ENCODE data around the gene USP47.

Gene USP47

GRCh38 chr11:11967669-11968510, 126.1 kb downstream of the USP47 start:
- DNase-seq: no peak

GRCh38 chr11:11968511-11969280, 126.9 kb downstream of the USP47 start:
- DNase-seq: no peak

DNA sequence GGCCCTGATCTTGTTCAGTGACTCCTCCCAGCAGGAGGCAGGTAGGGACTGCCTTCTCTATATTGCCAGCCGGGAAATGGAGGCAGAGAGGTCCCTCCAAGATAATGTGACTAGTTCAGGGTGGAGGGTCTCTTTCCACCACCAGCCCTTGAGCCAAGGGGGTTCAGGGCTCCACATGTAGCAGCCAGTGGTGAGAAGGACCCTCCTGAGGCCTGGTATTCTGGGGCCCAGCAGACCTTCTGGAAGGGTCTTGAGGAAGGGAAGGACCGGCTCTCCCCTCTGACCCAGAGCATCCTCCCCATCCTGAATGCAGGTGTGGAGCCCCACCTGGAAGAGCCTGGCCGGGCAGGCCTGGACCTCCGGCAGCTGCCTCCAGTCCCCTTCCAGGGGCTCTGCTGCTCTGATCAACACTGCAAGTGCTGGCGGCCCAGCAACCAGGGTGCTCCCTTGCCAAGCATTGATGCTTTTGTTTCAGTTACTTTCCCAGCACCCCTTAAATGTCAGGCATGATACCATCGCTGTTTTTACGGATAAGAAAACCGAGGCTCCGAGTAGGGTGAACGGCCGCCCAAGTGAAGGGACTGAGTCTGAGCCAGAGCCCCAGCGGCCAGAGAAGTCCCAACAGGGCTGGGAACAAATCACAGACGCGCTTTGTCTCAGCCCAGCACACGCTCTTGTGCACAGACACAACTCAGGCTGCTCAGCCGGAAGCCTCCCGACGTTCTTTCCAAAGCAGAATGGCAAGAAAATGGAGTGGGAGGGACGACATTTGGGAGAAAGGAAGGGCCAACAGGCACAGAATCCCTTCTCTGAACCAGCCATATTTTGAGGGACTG, 127.8 kb downstream of the USP47 start:
- DNase-seq: peak; percentile 56 to 61

- no peak for DNase-seq
Observed at GRCh38 chr11:11970556-11970955, 128.8 kb downstream of the USP47 start.

- DNase-seq: no peak
Observed at GRCh38 chr11:11971906-11972547, 130.3 kb downstream of the USP47 start.

GRCh38 chr11:11972730-11973341, 131.1 kb downstream of the USP47 start:
- DNase-seq: no peak

DNA sequence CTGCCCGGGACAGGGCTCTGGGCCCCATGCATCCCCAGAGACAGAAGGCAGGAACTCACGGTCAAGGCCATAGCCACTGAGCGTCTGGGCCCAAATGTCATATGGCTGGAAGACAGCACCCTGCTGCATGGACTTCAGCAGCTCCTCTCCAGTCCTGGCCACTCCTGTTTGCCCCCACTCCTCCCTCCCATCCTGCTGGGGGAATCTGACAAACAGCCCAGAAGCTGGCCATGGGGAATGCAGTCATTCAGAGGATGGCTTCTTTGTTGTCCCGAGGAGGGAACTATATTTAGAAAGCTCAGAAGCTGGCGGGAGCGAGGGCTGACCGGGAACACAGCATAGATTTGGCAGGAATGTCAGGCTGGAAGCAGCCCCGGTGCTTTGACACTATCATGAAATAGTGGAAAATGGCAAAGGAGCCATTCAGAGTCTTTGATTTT, 131.6 kb downstream of the USP47 start:
- peak; percentile 82 to 89 for DNase-seq

DNA sequence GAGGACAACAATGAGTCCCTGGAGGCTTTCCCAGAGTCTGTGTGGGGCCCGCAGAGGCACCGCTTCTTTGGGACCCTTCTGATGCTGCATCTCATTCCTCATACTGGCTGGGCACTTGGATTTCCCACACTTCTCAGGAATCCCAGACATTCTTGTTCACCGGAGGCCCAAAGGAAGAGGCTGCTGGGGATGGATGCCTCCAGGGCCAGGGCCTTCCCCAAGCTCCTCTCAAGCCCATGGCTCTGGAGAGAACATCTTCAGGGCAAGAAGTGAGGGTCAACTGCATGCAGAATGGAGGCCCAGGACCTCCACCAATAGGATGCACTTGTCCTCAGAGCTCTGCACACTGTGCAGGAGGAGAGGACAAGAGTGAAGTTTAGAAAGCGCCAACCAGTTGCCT, 132.1 kb downstream of the USP47 start:
- no peak for DNase-seq

GRCh38 chr11:11975201-11976092, 133.7 kb downstream of the USP47 start:
- DNase-seq: no peak

- DNase-seq: peak in 1 of 2 donors; percentile 54
Observed at GRCh38 chr11:11976481-11977127, 134.8 kb downstream of the USP47 start.

- no peak for DNase-seq
Observed at GRCh38 chr11:11977206-11977938, 135.6 kb downstream of the USP47 start.

- no peak for DNase-seq
Observed at GRCh38 chr11:11978098-11978637, 136.4 kb downstream of the USP47 start.

GRCh38 chr11:11978792-11979487, 137.2 kb downstream of the USP47 start:
- DNase-seq: no peak

DNA sequence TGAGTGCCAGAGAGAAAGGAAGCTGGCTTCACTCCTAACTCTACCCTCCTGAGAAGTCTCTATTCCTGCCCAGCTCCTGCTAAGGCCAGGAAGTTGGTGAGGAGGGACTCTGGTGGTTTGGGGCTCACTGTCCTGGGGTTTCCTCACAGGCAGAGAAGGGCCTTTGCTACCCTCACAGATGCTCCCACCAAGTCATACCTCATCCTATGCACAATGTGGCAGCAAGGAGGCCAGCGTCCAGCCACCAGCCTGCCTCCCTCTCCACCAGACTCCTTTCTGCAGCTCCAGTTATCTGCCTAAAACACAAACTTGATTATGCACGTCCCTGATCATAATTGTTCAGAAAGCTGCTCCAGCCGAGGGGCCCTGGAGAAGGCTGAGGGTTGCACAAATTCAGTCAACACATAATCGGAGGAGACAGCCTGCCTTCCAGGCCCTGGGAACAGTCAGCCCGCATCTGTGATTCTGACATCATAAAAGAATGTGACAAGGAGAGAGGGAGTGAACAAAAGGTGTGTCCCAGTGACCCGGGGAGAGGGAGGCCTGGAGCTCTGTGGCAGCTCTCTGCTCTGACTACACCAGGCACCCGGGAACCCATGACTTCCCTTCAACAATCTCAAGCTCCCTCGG, 137.8 kb downstream of the USP47 start:
- no peak for DNase-seq

GRCh38 chr11:11980200-11980599, 138.4 kb downstream of the USP47 start:
- DNase-seq: no peak

DNA sequence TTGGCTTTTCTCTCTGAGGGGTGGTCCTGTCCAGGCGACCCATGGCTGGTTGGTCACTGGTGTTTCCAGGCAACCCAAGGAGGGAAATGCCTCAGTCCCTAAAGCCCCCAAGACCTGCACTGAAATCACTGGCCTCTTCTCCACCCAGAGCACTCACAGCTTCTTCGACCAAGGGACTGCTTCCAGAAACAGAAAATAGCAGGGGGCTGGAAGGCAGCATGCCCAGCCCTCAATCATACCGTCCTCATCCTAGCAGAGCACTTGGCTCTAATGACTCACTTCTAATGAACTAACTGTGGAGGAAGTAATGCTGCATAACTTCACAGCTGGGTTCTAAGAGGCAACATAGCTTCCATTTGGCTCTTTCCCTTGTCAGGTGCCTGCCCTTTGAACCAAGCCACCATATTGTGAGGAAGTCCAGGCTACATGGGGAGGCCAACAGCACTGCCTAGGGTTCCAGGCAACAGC, 139.1 kb downstream of the USP47 start:
- DNase-seq: no peak

DNA sequence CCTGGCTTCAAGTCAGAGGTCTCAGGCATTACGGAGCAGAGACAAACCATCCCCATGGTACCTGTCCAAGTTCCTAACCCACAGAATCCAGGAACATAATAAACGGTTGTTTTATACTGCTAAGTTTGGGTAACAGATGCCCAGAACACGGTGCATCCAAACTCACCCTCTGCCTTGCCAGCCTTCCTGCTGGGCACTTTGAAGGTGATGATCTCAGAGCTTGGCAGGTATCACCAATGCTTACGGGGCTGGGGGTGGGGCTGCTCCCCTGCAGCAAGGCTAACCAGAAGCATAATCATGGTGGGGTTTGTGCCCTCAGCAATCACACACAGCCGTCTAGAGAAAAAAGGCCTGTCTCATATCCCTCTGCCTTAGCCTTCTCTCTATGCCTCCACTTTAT, 139.6 kb downstream of the USP47 start:
- no peak for DNase-seq

GRCh38 chr11:11981840-11982239, 140.1 kb downstream of the USP47 start:
- no peak for DNase-seq
